Psoas muscle (tissue), 8 donors: ENCODE measurements around the gene TENM4. TPM values are rescaled to one million over a fixed set of nuclear protein-coding genes. Genes with fewer than 3 reads are reported as not detected.
"Not testable (repeated sequence)": the region's sequence is repeated elsewhere in the genome, so short reads cannot be mapped to it uniquely, and the experiment has no call there.

ENCODE experiments used
- ATAC-seq, 4 donors: fragments of 200-7000 bp; cut with Tn5 transposase; one replicate each; pipeline ENCODE4 v1.9.1; 2020; ENCODE audit warnings: moderate library complexity in 3 of 4, mild to moderate bottlenecking in 2 of 4
- DNase-seq, 2 donors: peaks; one replicate each; pipeline ENCODE4 v3.0.0-alpha.2; 2020
- H3K27ac ChIP-seq: fragments of 200-600 bp; one replicate; pipeline ENCODE4 v1.8.0; 2022
- H3K27me3 ChIP-seq, 3 donors: fragments of 200-600 bp in 1 of 3; one replicate each; pipeline versions ENCODE4 v1.6.1 to v1.8.0; 2013 to 2022; ENCODE audit warnings: low read length in 2 of 3, mild to moderate bottlenecking in 2 of 3, moderate library complexity in 1 of 3; ENCODE audit not compliant: insufficient read depth in 3 of 3
- H3K36me3 ChIP-seq, 2 donors: fragments of 200-600 bp in 1 of 2; one replicate each; pipeline versions ENCODE4 v1.6.1 to v1.8.0; 2013 to 2022; ENCODE audit warnings: low read depth in 1 of 2, mild to moderate bottlenecking in 1 of 2, moderate library complexity in 1 of 2; ENCODE audit not compliant: insufficient read depth in 1 of 2
- H3K4me1 ChIP-seq: fragments of 200-600 bp; one replicate; pipeline ENCODE4 v1.8.0; 2022
- H3K4me3 ChIP-seq: fragments of 200-600 bp; one replicate; pipeline ENCODE4 v1.8.0; 2022; ENCODE audit warnings: mild to moderate bottlenecking
- H3K9me3 ChIP-seq: fragments of 200-600 bp; one replicate; pipeline ENCODE4 v1.8.0; 2022
- WGBS, 3 donors: extraction: QIAGEN DNeasy Blood & Tissue Kit; methylation state at CpG; one replicate each; pipeline versions ENCODE4 v1.1.6 to v1.1.7; 2013; 5-methylcytosine and 5-hydroxymethylcytosine counted together
- intact Hi-C, 2 donors: fragments of 100-400 bp; cut with DNase I; formaldehyde crosslinking; loops; one replicate each; pipeline versions ENCODE4 v1.11.0 to v1.14.2; 2022
- polyA plus RNA-seq, 3 donors: library from polyadenylated mRNA; stranded (reverse); fragments of 200-250 nt; gene quantifications; one replicate each; pipeline ENCODE4 v1.2.3, GENCODE V29; 2013
- total RNA-seq, 4 donors: library from RNA; stranded (reverse); fragmentation: NEBNext Ultra II Directional in 2 of 4; extraction: Animal tissue kit (Norgen Biotek cat#: 25700) in 2 of 4; gene quantifications; one replicate each; pipeline versions ENCODE4 v1.2.1 to v1.2.4, GENCODE V29; 2021 to 2023
- TF ChIP-seq, protein P1 (sequence below): fragments of 200-600 bp; IDR thresholded peaks from one replicate; pipeline ENCODE4 v1.8.0; 2022; ENCODE audit warnings: antibody characterized with exemption
- donor health status: healthy with polysubstance abuse.
- donor health status: DM: no; HTN: no; CAD: no; lungs with moderate emphysema.
- donor health status: Bipolar disorder and iron deficiency.
- donor health status: healthy.
- donor health status: DM: yes; HTN: yes; CAD: no.
- donor health status: DM: no; HTN: no; CAD: no.
- donor health status: DM: no; HTN: no; CAD: no.
- donor health status: DM: yes; HTN: yes; CAD: no.

TENM4 gene
- total and polyA plus RNA-seq, 7 donors = 0.05 to 1.7 (median 0.48) TPM

DNA sequence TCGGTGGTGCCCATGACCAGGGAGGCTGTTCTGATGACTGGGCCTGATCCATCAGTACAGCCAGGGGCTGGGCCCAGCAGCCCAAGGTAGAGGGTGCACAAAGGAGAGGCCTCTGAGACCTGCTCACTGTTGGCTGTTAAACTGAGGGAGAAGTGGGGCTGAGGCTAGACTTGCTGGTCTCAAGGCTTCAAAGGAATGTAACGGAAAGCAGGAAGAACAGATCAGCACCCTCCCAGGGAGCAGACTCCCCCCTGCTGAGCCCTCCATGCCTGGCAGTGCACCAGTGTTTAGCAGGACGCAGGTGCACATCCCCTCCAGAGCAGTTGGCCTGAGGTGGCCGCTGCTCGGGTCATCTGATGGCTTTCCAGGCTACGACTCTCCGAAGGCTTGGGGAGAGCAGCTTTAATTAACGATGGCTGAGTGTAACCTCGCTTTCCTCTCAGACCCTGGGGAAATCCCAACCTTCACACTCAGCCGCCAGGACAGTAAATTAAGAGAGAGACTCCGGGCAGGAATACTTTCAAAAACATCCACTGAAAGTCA is 610.5 kb downstream of the TENM4 start:
- WGBS, 3 donors = 55 to 62% (median 62%) methylated on average over 11 of the region's 11 CpGs
- H3K27me3 ChIP-seq = no peaks in the 10 kb centered on the region
- no peaks in the 10 kb centered on the region for H3K4me1 ChIP-seq
- no peaks in the 10 kb centered on the region for H3K36me3 ChIP-seq
- ATAC-seq (no peak), DNase-seq (no peak)
- no peaks in the 10 kb centered on the region for H3K9me3 ChIP-seq
- no peak overlapping the region for H3K27ac ChIP-seq
- TF ChIP-seq, protein P1, sequence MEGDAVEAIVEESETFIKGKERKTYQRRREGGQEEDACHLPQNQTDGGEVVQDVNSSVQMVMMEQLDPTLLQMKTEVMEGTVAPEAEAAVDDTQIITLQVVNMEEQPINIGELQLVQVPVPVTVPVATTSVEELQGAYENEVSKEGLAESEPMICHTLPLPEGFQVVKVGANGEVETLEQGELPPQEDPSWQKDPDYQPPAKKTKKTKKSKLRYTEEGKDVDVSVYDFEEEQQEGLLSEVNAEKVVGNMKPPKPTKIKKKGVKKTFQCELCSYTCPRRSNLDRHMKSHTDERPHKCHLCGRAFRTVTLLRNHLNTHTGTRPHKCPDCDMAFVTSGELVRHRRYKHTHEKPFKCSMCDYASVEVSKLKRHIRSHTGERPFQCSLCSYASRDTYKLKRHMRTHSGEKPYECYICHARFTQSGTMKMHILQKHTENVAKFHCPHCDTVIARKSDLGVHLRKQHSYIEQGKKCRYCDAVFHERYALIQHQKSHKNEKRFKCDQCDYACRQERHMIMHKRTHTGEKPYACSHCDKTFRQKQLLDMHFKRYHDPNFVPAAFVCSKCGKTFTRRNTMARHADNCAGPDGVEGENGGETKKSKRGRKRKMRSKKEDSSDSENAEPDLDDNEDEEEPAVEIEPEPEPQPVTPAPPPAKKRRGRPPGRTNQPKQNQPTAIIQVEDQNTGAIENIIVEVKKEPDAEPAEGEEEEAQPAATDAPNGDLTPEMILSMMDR = no peak
- H3K4me3 ChIP-seq = no peak overlapping the region
- intact Hi-C loops = no loop called here

DNA sequence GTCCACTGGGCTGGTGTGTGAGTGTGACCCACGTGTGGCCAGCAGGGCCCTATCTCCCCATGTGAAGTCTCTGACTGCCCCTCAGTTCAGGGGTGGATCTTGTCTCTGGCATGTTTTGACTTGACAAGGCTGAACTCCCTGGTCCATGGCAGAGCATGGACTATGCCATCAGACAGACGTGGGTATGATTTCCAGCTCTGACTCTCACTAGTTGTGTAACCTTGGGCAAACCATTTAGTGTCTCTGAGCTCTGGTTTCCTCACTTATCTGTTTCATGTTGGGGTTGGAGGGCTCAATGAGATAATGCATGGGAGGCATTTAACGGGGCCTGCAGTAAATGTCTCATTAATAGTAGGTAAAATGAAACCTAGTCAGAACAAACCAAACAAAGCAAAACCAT is 611.7 kb downstream of the TENM4 start:
- intact Hi-C loops = no loop called here
- no peaks in the 10 kb centered on the region for H3K9me3 ChIP-seq
- H3K4me3 ChIP-seq = no peak overlapping the region
- H3K36me3 ChIP-seq = no peaks in the 10 kb centered on the region
- no peak overlapping the region for H3K27ac ChIP-seq
- TF ChIP-seq, protein P1 = no peak
- H3K27me3 ChIP-seq = no peaks in the 10 kb centered on the region
- DNase-seq = no peak
- 77 to 78% (median 78%) methylated on average over 3 of the region's 3 CpGs for WGBS, 3 donors
- no peaks in the 10 kb centered on the region for H3K4me1 ChIP-seq
- no peak for ATAC-seq

DNA sequence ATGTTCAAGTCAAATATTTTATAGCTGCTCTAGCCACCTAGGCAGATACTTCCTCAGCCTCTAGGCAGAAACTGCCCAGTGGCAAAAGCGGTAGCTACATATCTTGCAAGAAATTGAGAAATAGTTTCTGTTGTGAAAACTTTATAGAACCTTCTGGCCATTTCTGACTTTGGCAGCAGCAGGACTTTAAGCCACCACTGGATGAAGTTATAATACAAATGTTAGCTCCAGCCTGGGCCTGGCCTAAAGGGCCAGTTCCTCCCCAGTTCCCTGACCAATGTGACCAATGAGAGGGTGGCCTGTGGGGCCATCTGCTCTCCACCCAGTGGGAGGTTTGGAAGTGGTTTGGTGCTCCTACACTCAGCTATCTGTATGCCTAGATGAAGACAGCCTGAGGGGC is 612.2 kb downstream of the TENM4 start:
- Histone ChIP-seq H3K9me3 (no peaks in the 10 kb centered on the region), H3K4me1 (no peaks in the 10 kb centered on the region), H3K27ac (no peak overlapping the region), H3K4me3 (no peak overlapping the region), H3K27me3 (no peaks in the 10 kb centered on the region), H3K36me3 (no peaks in the 10 kb centered on the region)
- ATAC-seq = no peak
- TF ChIP-seq, protein P1 = no peak
- 88 to 97% (median 95%) methylated on average over 1 of the region's 1 CpG for WGBS, 3 donors
- intact Hi-C loops = no loop called here
- DNase-seq = no peak

DNA sequence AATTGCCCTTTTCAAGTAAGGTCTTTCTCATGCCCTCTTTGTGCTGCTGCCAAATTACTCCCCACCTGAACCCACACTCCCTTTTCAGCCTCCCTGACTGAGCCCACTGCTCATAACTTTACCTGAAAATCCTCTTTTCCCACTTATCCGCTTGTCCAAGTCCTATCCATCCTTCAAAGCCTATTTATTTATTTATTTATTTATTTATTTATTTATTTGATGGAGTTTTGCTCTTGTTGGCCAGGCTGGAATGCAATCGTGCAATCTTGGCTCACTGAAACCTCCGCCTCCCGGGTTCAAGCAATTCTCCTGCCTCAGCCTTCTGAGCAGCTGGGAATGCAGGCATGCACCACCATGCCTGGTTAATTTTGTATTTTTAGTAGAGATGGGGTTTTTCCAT is 613.5 kb downstream of the TENM4 start:
- intact Hi-C loops, H3K27ac ChIP-seq: not testable (repeated sequence)
- WGBS, 3 donors = 87 to 91% (median 91%) methylated on average over 4 of the region's 4 CpGs

DNA sequence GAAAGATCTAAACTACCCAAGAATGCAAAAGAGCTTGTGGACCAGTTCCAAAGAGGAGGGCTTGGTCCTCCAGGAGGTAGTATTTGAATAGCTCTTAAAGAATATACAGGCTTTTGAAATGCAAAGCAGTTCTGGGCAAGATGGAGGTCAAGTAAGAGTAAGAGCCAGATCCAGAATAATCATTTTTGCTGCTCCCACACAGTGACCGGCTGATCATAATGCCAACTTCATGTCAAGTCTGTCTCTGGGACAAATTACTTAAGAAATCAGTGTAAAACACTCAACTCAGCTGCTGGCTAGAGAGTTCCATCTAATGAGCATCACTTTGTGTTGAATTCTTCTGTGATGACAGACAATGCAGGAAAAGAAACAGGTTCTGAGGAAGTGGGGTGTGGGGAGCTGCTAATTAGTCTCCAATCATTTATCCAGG is 615.2 kb downstream of the TENM4 start:
- DNase-seq (no peak), ATAC-seq (no peak)
- Histone ChIP-seq H3K36me3 (no peaks in the 10 kb centered on the region), H3K9me3 (no peaks in the 10 kb centered on the region), H3K4me3 (no peak overlapping the region), H3K27me3 (no peaks in the 10 kb centered on the region), H3K27ac (no peak overlapping the region), H3K4me1 (no peaks in the 10 kb centered on the region)
- TF ChIP-seq, protein P1 = no peak
- 37 to 64% (median 48%) methylated on average over 1 of the region's 1 CpG for WGBS, 3 donors
- intact Hi-C loops = no loop called here

More for the DNA sequence above, 613.5 kb downstream of the TENM4 start:
- not testable (repeated sequence) for H3K36me3 ChIP-seq, H3K4me3 ChIP-seq, H3K9me3 ChIP-seq, H3K4me1 ChIP-seq, H3K27me3 ChIP-seq, ATAC-seq, DNase-seq
